ENCODE results near the gene ARHGAP19. TPM values are rescaled to one million over a fixed set of nuclear protein-coding genes. Genes with fewer than 3 reads are reported as not detected.

The ARHGAP19 gene, protein sequence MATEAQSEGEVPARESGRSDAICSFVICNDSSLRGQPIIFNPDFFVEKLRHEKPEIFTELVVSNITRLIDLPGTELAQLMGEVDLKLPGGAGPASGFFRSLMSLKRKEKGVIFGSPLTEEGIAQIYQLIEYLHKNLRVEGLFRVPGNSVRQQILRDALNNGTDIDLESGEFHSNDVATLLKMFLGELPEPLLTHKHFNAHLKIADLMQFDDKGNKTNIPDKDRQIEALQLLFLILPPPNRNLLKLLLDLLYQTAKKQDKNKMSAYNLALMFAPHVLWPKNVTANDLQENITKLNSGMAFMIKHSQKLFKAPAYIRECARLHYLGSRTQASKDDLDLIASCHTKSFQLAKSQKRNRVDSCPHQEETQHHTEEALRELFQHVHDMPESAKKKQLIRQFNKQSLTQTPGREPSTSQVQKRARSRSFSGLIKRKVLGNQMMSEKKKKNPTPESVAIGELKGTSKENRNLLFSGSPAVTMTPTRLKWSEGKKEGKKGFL
- 4.5 and 10.8 TPM in 2 replicates for total RNA-seq

DNA sequence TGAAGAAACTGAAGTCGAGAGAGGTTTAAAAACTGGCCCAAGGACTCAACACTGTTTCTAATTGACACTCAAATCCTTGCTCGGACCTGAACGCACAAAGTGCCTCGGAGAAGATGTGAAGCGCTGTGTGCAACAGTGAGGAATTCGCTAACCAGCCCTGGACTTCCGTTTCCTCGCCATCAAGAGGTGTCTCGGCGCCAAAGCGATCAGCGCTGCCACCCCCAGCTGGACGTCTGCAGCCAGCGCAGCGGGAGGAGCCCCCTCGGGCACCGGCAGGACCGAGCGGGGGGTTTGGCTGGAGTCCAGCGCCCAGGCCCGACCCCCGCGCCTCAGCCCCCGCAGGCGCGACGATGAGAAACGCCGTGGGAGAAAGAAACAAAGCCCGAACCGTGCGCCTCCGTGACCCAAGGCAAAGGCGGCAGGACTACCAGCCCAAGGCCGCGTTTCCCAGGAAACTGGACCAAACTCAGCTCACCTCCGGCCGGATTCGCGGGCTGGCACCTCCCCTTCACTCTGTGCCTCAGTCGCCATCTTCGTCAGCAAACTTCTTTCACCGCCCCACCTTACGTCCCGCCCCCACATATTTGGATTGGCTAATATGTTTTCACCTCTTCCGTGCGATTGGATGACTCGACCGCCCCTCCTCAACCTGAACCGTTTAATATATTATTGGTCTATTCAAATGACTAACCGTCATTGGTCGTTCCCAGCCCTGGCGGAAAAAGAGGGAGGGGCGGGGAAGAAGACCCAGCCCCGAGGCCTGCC, at the start of gene ARHGAP19:
Gene ARHGAP19 (minus strand): TSS at position 541 of the 765 bp plus-strand sequence. CDS start 10 bp downstream, at position 531.

DNA sequence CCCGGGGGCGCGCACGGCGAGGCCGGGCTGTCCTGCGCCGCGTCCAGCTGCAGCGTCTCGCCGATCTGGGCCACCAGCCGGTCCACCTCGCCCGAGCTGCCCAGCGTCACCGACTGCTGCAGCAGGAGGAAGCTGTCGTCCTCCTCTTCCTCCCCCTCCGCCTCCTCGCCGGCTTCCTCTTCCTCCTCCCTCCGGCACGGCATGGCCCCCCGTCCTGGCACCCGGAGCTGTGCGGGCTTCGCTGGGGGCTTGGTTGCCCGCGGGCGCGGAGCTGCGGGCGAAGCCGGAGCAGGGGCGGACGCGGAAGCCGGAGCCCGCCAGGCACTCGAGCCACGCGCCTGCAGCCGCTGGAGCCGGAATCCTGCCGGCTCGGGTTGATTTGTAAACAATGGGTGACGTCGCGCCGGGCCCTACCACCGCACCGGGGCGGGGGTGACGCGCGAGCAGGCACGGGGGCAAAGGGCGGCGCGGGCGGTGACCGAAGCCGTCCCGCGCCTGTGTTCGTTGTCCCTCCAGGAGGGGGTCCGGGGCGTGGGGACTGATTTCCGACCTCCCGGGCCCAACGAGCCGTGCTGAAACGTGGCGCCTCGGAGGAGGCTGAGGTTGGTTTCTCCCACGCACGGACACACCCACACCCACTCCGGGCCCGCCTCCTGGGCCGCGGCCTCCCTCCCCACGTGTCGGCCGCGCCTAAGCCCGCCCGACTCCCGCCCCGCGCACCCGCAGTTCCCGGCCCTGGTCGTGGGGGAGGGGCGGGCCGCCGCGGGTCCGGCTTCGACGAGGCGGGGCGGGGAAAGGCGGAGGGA, 42.1 kb upstream of the ARHGAP19 start, which contains the start of gene FRAT2:
Gene FRAT2 (minus strand): TSS at position 360 of the 806 bp plus-strand sequence. CDS start 157 bp downstream, at position 203.

DNA sequence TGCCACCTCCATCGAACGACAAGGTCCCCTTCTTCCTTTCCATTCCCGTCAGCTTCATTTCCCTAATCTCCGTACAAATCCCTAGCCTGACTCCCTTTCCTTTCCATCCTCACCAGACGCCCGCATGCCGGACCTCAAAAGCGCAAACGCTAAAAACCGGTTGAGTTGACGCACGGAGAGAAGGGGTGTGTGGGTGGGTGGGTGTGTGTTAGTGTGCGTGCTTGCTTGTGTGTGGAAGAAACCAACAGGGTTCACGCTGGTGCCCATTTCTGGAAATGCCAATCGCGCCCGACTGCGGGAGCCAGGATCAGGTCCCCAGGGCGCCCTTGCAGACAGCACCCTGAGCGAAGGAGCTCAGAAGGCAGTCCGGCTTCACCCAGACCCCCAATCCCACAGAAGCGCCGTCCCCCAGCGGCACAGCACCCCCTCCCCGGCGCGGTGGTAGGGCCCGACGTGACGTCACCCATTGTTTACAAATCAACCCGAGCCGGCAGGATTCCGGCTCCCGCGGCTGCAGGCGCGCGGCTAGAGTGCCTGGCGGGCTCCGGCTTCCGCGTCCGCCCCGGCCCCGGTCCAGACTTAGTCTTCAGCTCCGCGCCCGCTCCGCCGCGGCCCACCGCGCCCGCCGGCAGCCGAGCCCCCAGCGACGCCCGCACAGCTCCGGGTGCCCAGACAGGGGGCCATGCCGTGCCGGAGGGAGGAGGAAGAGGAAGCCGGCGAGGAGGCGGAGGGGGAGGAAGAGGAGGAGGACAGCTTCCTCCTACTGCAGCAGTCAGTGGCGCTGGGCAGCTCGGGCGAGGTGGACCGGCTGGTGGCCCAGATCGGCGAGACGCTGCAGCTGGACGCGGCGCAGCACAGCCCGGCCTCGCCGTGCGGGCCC, 26.6 kb upstream of the ARHGAP19 start, which contains the start of gene FRAT1:
Gene FRAT1 (plus strand): TSS at position 500 of the 880 bp plus-strand sequence. CDS start 183 bp downstream, at position 683.

DNA sequence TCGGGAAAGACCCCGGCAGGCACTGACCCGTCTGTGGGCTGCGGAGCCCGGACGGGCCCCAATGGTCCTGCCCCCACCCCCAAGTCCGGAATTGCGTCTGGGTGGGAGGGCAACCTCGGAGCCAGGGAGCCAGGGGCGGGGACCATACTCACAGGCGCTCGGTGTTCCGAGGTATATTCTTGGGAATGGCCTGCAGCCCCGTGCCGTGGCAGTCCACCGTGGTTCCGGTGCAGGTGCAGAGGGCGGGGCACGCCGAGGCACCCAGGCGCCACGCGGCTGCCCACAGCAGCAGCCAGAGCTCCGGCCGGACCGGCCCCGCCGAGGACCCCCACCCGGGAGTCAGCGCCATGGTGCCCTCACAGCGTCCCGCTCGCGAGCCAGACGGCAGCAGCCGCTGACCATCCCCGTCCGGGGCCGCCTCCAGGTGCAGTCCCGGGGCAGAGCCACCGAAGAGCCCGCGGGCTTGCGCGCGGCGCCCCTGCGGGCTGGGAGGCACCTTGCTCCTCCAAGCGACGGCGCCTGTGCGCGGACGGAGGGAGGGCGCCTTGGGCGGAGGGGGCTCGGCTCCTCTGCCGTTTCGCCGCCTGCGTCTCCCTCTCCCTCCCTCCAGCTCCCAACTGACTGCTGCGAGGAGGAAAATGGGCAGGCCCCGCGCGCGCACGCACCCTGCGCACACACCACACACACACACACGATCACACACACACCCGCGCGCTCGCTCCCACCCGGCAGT, 106.9 kb downstream of the ARHGAP19 start, which contains the start of gene SLIT1:
Gene SLIT1 (minus strand): TSS at position 634 of the 733 bp plus-strand sequence. CDS start 285 bp downstream, at position 349.

Other genes with a start within 250 kb of the ARHGAP19 start
- gene SLIT1, start 106.7 kb downstream of the ARHGAP19 start, total RNA-seq: 0.05 TPM in 1 of 2 replicates, not detected in the other
- gene FRAT1, start 26.6 kb upstream of the ARHGAP19 start, total RNA-seq: 0.09 and 0.59 TPM in 2 replicates
- gene FRAT2, start 42.1 kb upstream of the ARHGAP19 start, total RNA-seq: 2.4 and 2.7 TPM in 2 replicates
- 16.9 and 29.6 TPM in 2 replicates for gene RRP12, start 108.7 kb upstream of the ARHGAP19 start, total RNA-seq
- 483 and 606 TPM in 2 replicates for gene PGAM1, start 133.6 kb upstream of the ARHGAP19 start, total RNA-seq
- 27.9 and 32.7 TPM in 2 replicates for gene EXOSC1, start 153.4 kb upstream of the ARHGAP19 start, total RNA-seq
- gene ZDHHC16, start 153.5 kb upstream of the ARHGAP19 start, total RNA-seq: 40.6 and 40.7 TPM in 2 replicates
- gene MMS19, start 205.8 kb upstream of the ARHGAP19 start, total RNA-seq: 59.7 and 84.2 TPM in 2 replicates
- 29.7 and 34.0 TPM in 2 replicates for gene UBTD1, start 206.3 kb upstream of the ARHGAP19 start, total RNA-seq